HEK293T (cell line): Measurements from ENCODE around the gene TTC7B.

Experiments
- FOXK2 ChIP-seq: fragments of 450-650 bp; IDR thresholded peaks from 2 replicates; pipeline ENCODE4 v1.6.1; 2016; ENCODE audit warnings: mild to moderate bottlenecking
- FOXM1 ChIP-seq: fragments of 450-650 bp; IDR thresholded peaks from 2 replicates; pipeline ENCODE4 v1.6.1; 2017; ENCODE audit warnings: mild to moderate bottlenecking, borderline replicate concordance
- LEF1 ChIP-seq: fragments of 450-650 bp; IDR thresholded peaks from 2 replicates; pipeline ENCODE4 v1.6.1; 2017; ENCODE audit warnings: mild to moderate bottlenecking, borderline replicate concordance
- SUZ12 ChIP-seq: fragments of 450-650 bp; IDR thresholded peaks from 2 replicates; pipeline ENCODE4 v1.6.1; 2016; ENCODE audit warnings: mild to moderate bottlenecking
- TARDBP ChIP-seq: fragments of 450-650 bp; IDR thresholded peaks from 2 replicates; pipeline ENCODE4 v1.6.1; 2016
- ZNF384 ChIP-seq: fragments of 450-650 bp; IDR thresholded peaks from 2 replicates; pipeline ENCODE4 v1.6.1; 2016

- no peak for TF ChIP-seq ZNF384
- no peak for TF ChIP-seq TARDBP
- TF ChIP-seq FOXM1: no peak
- no peak for TF ChIP-seq SUZ12
- TF ChIP-seq FOXK2: no peak
- no peak for TF ChIP-seq LEF1
Observed at GRCh38 chr14:90532826-90533525, 283.3 kb downstream of the TTC7B start.
